ENCODE measurements around the gene PRH2.

Gene PRH2

DNA sequence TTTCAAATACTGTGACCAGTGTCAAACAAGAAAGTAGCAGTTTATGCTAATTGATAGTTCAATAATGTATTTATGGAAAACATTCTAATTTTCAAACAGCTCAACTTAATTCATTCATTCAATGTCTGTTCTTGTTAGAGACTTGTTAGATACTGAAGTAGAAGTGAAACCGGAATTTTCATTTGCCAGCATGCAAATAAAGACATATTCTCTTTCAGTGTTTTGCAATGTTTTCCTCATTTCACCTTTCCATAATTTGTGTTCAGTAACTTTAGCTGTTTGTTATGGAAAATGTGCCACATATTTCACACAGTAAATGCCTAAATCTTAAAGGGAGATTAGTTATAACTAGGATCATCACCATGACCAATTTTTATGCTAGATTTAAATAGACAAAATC is 36.4 kb downstream of the PRH2 start:
- no peak for FAIRE-seq

DNA sequence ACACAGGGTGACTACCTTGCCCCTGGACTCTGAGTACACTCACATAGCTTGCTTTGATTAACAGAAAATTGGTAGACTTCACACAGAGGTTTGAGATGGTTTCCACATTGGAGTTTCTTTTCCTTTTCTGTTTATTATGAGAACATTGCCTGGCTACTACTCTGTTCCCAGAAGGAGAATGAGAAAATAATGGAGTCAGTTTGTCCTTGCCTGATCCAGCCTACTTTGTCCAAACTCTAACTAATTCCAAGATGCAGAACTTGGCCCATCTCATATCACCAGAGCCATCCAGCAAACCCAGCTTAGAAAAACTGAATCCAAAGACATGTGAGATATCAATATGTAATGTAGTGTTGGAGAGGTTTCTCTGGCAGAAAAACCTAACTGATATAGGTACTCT is 37.3 kb downstream of the PRH2 start:
- no peak for FAIRE-seq

DNA sequence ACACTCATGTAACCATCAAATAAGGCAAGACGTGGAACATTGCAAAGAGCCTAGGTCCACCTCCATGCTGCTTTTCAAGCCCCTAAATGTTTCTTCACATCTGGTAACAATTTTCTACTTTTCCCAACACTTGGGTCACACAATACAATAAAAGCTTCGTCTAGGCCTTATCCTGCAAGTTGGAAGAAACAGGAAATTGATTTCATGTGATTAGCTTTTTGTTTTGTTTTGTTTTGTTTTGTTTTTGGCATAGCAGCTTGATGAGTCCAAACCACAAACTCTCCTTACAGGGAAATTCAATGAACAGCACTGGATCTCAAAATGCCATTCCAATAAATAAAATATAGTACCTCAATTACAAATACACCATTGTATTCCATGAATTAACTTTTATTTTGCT is 38.4 kb downstream of the PRH2 start:
- no peak for FAIRE-seq

DNA sequence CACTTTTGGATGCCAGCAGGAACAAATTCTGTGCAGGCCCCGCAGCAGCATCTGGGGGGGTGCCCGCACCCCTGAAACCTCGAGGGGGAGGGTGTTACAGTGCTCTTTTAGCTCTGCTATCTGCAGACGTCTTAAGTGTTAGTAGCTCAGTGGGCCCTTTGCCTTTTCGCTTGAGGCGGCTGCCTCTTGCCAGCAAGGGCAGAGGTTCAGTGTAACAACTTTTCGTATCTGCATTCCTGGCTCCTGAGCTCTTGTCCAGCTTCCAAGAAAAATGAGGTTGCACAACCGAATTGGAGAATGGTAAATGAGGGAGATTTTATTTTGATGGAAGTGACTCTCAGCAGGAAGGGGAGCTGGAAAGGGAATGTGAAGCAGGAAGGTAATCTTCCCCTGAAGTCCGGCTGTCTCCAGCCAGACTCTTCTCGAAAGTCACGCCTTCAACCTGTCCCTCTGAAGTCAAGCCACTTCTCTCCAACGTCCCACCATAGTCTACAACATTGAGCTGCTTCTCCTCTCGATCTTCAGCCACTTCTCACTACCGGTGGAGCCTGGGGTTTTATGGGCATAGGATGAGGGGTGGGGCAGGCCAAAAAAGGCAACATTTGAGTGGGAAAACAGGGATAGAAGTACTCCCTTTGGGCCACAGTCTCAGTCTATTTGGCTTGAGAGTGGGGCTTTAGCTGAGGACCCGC is 39.9 kb downstream of the PRH2 start:
- FAIRE-seq: no peak

DNA sequence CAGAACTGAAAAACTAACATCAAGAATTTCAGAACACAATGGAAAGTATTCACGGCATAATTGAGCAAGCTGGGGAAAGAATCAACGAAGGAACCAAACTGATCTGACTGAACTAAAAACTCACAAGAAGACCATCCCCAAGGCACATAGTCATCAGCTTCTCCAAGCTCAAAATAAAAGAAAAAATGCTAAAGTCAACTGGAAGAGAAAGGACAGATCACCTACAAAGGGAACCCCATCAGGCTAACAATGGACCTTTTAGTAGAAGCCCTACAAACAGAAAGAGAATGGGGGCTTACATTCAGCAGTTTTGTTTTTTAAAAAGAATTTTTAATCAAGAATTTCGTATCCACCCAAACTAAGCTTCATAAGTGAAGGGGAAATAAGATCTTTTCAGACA is 45.9 kb downstream of the PRH2 start:
- no peak for FAIRE-seq

DNA sequence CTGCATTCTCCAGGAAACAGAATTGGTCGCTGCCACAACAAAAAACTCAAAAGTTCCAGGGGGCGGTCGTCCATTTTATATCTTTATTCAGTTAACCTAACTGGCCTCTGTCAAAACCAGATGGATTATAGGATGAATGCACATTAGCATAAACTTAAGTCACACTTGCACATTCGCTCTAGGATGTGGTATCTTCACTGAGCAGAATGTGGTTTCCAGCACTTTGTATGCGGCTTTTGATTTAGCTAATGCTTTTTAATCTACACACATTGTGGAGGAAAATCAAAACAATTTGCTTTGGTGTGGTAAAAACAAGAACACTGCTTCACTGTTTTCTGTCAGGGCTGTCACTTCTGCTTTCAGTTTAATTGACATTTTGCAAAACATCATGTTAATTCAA is 53.2 kb downstream of the PRH2 start:
- no peak for FAIRE-seq

Data from islet of Langerhans (tissue), 1 donor.